Naive thymus-derived CD4-positive, alpha-beta T cell (primary cell): ENCODE results near the gene RNF39. TPM values are rescaled to one million over a fixed set of nuclear protein-coding genes. Genes with fewer than 3 reads are reported as not detected.

Experiments
- ATAC-seq: fragments of 150-1000 bp; cut with Tn5 transposase; 2 replicates; pipeline ENCODE4 v1.10.0; 2021; ENCODE audit warnings: mild to moderate bottlenecking, moderate library complexity
- CTCF ChIA-PET: fragments of 350-600 bp; sonication (Branson Sonifier 250); formaldehyde crosslinking; loops from one replicate; lab custom pipeline; 2021; ENCODE audit warnings: antibody characterized with exemption; lab: Charles Lee
- POLR2A ChIA-PET: fragments of 350-600 bp; sonication (Branson Sonifier 250); formaldehyde crosslinking; loops from one replicate; lab custom pipeline; 2021; ENCODE audit warnings: antibody characterized with exemption, inconsistent platforms; lab: Charles Lee
- DNase-seq, 9 donors: peaks; one replicate each; pipeline versions ENCODE4 v3.0.0 to v3.0.0-alpha.2; 2020 to 2022; ENCODE audit warnings: mixed read lengths in 1 of 9
- H3K27ac ChIP-seq: one replicate; pipeline ENCODE4 v1.7.0; 2013; ENCODE audit warnings: mild to moderate bottlenecking, low read depth, low read length, moderate library complexity
- H3K27me3 ChIP-seq, 2 donors: one replicate each; pipeline ENCODE4 v1.7.0; 2013; ENCODE audit warnings: low read length in 2 of 2, mild to moderate bottlenecking in 2 of 2, moderate library complexity in 2 of 2; ENCODE audit not compliant: control insufficient read depth in 2 of 2, insufficient read depth in 2 of 2
- H3K36me3 ChIP-seq, 3 experiments: 1 replicate in 2 of 3; 2 replicates in 1 of 3; pipeline ENCODE4 v1.7.0; 2013; ENCODE audit warnings: low read length in 3 of 3, mild to moderate bottlenecking in 3 of 3, moderate library complexity in 1 of 3; ENCODE audit not compliant: insufficient read depth in 3 of 3, control insufficient read depth in 2 of 3
- H3K4me1 ChIP-seq, 2 donors: one replicate each; pipeline ENCODE4 v1.7.0; 2013; ENCODE audit warnings: low read length in 2 of 2, mild to moderate bottlenecking in 2 of 2, moderate library complexity in 1 of 2; ENCODE audit not compliant: control insufficient read depth in 2 of 2, insufficient read depth in 2 of 2
- H3K4me3 ChIP-seq: 2 replicates; pipeline ENCODE4 v1.7.0; 2013; ENCODE audit warnings: mild to moderate bottlenecking, low read length
- H3K9me3 ChIP-seq, 3 experiments: 1 replicate in 2 of 3; 2 replicates in 1 of 3; pipeline ENCODE4 v1.7.0; 2013; ENCODE audit warnings: low read length in 3 of 3; ENCODE audit not compliant: control insufficient read depth in 2 of 3
- H3K27ac Mint-ChIP-seq, 9 donors: one replicate each; pipeline ENCODE4 v1.8.0; 2020 to 2022; ENCODE audit warnings: mixed read lengths in 9 of 9, mild to moderate bottlenecking in 8 of 9, moderate library complexity in 5 of 9, inconsistent platforms in 2 of 9
- H3K27me3 Mint-ChIP-seq, 5 donors: one replicate each; pipeline ENCODE4 v1.8.0; 2021 to 2022; ENCODE audit warnings: mixed read lengths in 5 of 5, mild to moderate bottlenecking in 1 of 5
- H3K36me3 Mint-ChIP-seq, 5 donors: one replicate each; pipeline ENCODE4 v1.8.0; 2020 to 2022; ENCODE audit warnings: mixed read lengths in 5 of 5, mild to moderate bottlenecking in 3 of 5, inconsistent platforms in 1 of 5
- H3K4me1 Mint-ChIP-seq, 7 donors: one replicate each; pipeline ENCODE4 v1.8.0; 2020 to 2022; ENCODE audit warnings: mixed read lengths in 7 of 7, mild to moderate bottlenecking in 3 of 7, inconsistent platforms in 1 of 7
- H3K4me3 Mint-ChIP-seq, 10 donors: one replicate each; pipeline ENCODE4 v1.8.0; 2020 to 2022; ENCODE audit warnings: mild to moderate bottlenecking in 10 of 10, mixed read lengths in 10 of 10, moderate library complexity in 6 of 10, inconsistent platforms in 2 of 10
- H3K9me3 Mint-ChIP-seq, 11 donors: one replicate each; pipeline ENCODE4 v1.8.0; 2020 to 2022; ENCODE audit warnings: mixed read lengths in 11 of 11, mild to moderate bottlenecking in 4 of 11, inconsistent platforms in 1 of 11, moderate library complexity in 1 of 11
- intact Hi-C, 2 donors: fragments of 100-400 bp; cut with micrococcal nuclease; formaldehyde crosslinking; loops; one replicate each; pipeline ENCODE4 v1.15.1; 2023
- polyA plus RNA-seq, 2 donors: library from polyadenylated mRNA; unstranded; fragments of 300-500 nt; fragmentation: Illumina TruSeq; gene quantifications; one replicate each; pipeline ENCODE4 v1.2.3, GENCODE V29; 2021
- total RNA-seq, 6 experiments: library from RNA in 5 of 6; stranded (reverse) in 5 of 6; gene quantifications; 1 replicate in 5 of 6; 2 replicates in 1 of 6; pipeline ENCODE4 v1.2.3 and lab custom pipeline; 2021 to 2026

Gene RNF39
- total and polyA plus RNA-seq, 7 experiments from 2014 or later = 0.33 TPM; not detected in 6

GRCh38 chr6:30113003-30113759, 37.6 kb upstream of the RNF39 start, which contains the start of gene TRIM31:
Gene TRIM31 (minus strand): TSS chr6:30113090. CDS start chr6:30112805, 285 bp downstream.
- no peak within 1 kb of the TSS for H3K27ac Mint-ChIP-seq
- H3K4me3 Mint-ChIP-seq = no peak within 1 kb of the TSS
- no peaks in the 10 kb centered on the region for H3K9me3 Mint-ChIP-seq
- H3K4me3 ChIP-seq = no peak within 1 kb of the TSS
- H3K4me1 ChIP-seq = no peaks in the 10 kb centered on the region
- POLR2A ChIA-PET = no interaction called here
- intact Hi-C loops = no loop called here
- CTCF ChIA-PET = interaction anchor here (1.0 kb wide), 1 partner anchor 18 kb away, joined by 3 read pairs; no protein-coding TSS in a partner anchor
- no peaks in the 10 kb centered on the region for H3K9me3 ChIP-seq
- ATAC-seq (no peak), DNase-seq (no peak)
- H3K36me3 ChIP-seq = no peaks in the 10 kb centered on the region
- H3K27me3 Mint-ChIP-seq = peaks cover 45 to 74% (median 60%) of the 10 kb centered on the region in 5 donors
- peaks cover 0 to 5% of the 10 kb centered on the region in 2 donors for H3K27me3 ChIP-seq
- H3K36me3 Mint-ChIP-seq = no peaks in the 10 kb centered on the region
- no peak within 1 kb of the TSS for H3K27ac ChIP-seq
- H3K4me1 Mint-ChIP-seq = peaks cover 0 to 13% (median 0%) of the 10 kb centered on the region in 7 donors

DNA sequence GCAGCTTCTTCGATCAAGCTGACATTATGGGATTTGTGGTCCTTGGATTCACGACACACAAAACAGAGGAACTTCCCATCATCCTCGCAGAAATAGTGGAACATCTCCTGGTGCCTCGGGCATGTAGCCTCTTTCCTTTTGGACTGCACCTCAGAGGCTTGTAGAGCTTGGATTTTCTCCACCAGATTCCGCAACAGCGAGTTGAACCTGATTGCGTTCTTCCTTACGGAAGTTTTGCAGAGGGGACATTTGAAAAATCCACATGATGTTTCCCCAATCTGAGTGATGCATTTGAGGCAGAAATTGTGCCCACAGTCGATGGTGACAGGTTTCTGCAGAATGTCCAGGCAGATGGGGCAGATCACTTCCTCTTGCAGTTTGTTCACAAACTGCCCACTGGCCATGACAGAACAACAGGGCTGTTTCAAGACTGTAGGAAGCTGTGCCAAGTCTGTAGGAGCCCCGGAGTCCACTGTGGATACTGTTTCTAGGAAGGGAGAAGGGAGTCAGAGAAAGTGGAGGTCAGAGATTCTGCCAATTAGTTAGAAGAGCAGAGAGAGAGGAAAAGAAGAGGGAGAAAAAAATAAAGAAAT, 36.9 kb upstream of the RNF39 start:
- Histone ChIP-seq H3K9me3 (no peaks in the 10 kb centered on the region), H3K27me3 (peaks cover 0 to 5% of the 10 kb centered on the region in 2 donors), H3K4me1 (no peaks in the 10 kb centered on the region), H3K27ac (no peak overlapping the region), H3K4me3 (no peak overlapping the region), H3K36me3 (no peaks in the 10 kb centered on the region)
- Mint-ChIP-seq H3K4me1 (peaks cover 0 to 17% (median 0%) of the 10 kb centered on the region in 7 donors), H3K36me3 (no peaks in the 10 kb centered on the region), H3K27ac (no peak overlapping the region), H3K4me3 (no peak overlapping the region), H3K9me3 (no peaks in the 10 kb centered on the region), H3K27me3 (peaks cover 47 to 77% (median 67%) of the 10 kb centered on the region in 5 donors)
- intact Hi-C loops = no loop called here
- CTCF ChIA-PET = interaction anchor here (1.0 kb wide), 1 partner anchor 19 kb away, joined by 3 read pairs; no protein-coding TSS in a partner anchor
- DNase-seq (no peak), ATAC-seq (no peak)
- POLR2A ChIA-PET = no interaction called here

DNA sequence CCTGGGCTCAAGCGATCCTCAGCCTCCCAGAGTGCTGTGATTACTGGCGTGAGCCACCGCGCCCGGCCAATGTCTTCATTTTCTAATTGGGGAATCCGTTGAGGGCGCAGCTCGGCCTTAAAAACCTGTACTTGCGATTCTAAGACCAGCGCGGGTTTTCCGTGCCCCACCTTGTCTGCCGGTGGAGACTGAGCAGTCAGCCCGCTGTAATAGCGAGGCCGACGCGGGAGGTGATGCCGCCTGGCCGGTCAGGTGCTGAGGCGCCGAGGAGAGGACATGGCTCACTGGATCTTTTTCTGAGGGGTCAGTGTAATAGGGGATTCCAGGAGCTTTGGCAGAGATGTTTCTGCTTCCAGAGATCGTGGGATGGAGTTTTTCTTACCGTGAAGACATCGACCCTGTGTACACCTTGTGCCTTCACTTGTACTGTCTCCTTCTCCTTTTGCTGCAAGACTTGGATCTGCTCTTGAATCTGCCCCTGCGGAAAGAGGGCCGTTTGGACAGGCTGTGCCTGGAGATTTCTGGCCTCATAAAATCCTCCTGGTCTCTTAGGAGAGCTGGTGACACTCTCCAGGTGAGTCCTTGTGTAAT, 35.8 kb upstream of the RNF39 start:
- Histone ChIP-seq H3K4me3 (no peak overlapping the region), H3K4me1 (no peaks in the 10 kb centered on the region), H3K36me3 (no peaks in the 10 kb centered on the region), H3K27ac (no peak overlapping the region), H3K27me3 (peaks cover 0 to 5% of the 10 kb centered on the region in 2 donors), H3K9me3 (no peaks in the 10 kb centered on the region)
- no peaks in the 10 kb centered on the region for H3K36me3 Mint-ChIP-seq
- no peaks in the 10 kb centered on the region for H3K9me3 Mint-ChIP-seq
- peaks cover 0 to 18% (median 0%) of the 10 kb centered on the region in 7 donors for H3K4me1 Mint-ChIP-seq
- DNase-seq = no peak
- ChIA-PET POLR2A (no interaction called here), CTCF (no interaction called here)
- intact Hi-C loops = no loop called here
- H3K4me3 Mint-ChIP-seq = no peak overlapping the region
- ATAC-seq = no peak
- no peak overlapping the region for H3K27ac Mint-ChIP-seq
- H3K27me3 Mint-ChIP-seq = peaks cover 49 to 79% (median 69%) of the 10 kb centered on the region in 5 donors

DNA sequence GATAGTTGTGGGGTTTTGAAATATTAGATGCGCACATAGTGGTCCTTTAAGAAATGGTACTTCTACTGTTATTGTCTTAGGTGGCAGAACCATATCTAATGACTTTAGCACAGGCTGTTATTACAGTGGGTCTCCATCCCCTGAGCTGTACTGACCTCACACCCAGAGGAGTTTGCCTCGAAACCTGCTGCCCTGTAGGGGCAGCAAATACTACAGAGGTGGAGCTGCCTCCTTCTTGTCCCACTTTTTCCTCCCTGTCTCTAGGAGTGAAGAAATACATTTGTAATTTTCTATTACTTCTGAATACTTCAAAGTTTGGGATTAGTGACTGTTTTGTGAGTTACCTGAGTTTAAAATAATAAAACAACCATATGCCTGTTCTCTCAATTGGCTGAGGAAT, 29.1 kb upstream of the RNF39 start:
- Mint-ChIP-seq H3K4me3 (peak overlapping the region in 3 of 10 donors; percentile 1 to 23 (median 11)), H3K27ac (no peak overlapping the region), H3K36me3 (no peaks in the 10 kb centered on the region), H3K27me3 (peaks cover 27 to 65% (median 36%) of the 10 kb centered on the region in 5 donors), H3K9me3 (no peaks in the 10 kb centered on the region), H3K4me1 (peaks cover 29 to 42% (median 34%) of the 10 kb centered on the region in 7 donors)
- intact Hi-C loops = loop anchor here (5.0 kb wide), 2 partner anchors 108 to 223 kb away; partner anchors contain the start of genes TRIM26 (in 1 of the 2) and TRIM39 (in 1 of the 2)
- ATAC-seq = no peak
- ChIA-PET CTCF (interaction anchor here (0.6 to 6.7 kb wide), 6 partner anchors 11 to 451 kb away, joined by 3 to 170 read pairs (median 8); partner anchors contain the start of gene TRIM40), POLR2A (interaction anchor here (1.6 to 5.9 kb wide), 3 partner anchors 26 to 44 kb away, joined by 5 to 36 read pairs (median 29); partner anchors contain the start of genes POLR1H and PPP1R11)
- Histone ChIP-seq H3K4me3 (no peak overlapping the region), H3K27ac (no peak overlapping the region), H3K27me3 (peaks cover 5 to 6% of the 10 kb centered on the region in 2 donors), H3K4me1 (peaks cover 24 to 25% of the 10 kb centered on the region in 2 donors), H3K9me3 (no peaks in the 10 kb centered on the region), H3K36me3 (no peaks in the 10 kb centered on the region)
- no peak for DNase-seq

GRCh38 chr6:30103872-30104179, 28.3 kb upstream of the RNF39 start:
- CTCF ChIA-PET = interaction anchor here (0.7 to 6.7 kb wide), 9 partner anchors 10 to 64 kb away, joined by 3 to 170 read pairs (median 9); partner anchors contain the start of genes POLR1H and TRIM40
- no peaks in the 10 kb centered on the region for H3K9me3 ChIP-seq
- DNase-seq = no peak

More at GRCh38 chr6:30103872-30104179, 28.3 kb upstream of the RNF39 start:
- Mint-ChIP-seq H3K27ac (peak overlapping the region in 4 of 9 donors; percentile 47 to 92 (median 86)), H3K9me3 (no peaks in the 10 kb centered on the region), H3K4me1 (peaks cover 30 to 45% (median 38%) of the 10 kb centered on the region in 7 donors), H3K4me3 (peak overlapping the region; percentile 86 to 95 (median 91)), H3K36me3 (no peaks in the 10 kb centered on the region), H3K27me3 (peaks cover 29 to 69% (median 39%) of the 10 kb centered on the region in 5 donors)
- POLR2A ChIA-PET = interaction anchor here (1.0 to 5.9 kb wide), 8 partner anchors 9 to 109 kb away, joined by 3 to 36 read pairs (median 6); partner anchors contain the start of genes POLR1H, PPP1R11 and TRIM26
- ATAC-seq = no peak
- no peaks in the 10 kb centered on the region for H3K36me3 ChIP-seq
- intact Hi-C loops = loop anchor here (1.0 to 5.0 kb wide), 10 partner anchors 27 to 293 kb away; partner anchors contain the start of genes POLR1H (in 1 of the 2), PPP1R11 (in 1 of the 2), TRIM26 (in 1 of the 2) and TRIM39 (in 1 of the 2)
- H3K27me3 ChIP-seq = peaks cover 5 to 10% of the 10 kb centered on the region in 2 donors
- H3K27ac ChIP-seq = peak overlapping the region; percentile 43
- peaks cover 24 to 25% of the 10 kb centered on the region in 2 donors for H3K4me1 ChIP-seq
- peak overlapping the region; percentile 68 for H3K4me3 ChIP-seq
